H1 (cell line): ENCODE results near the gene PORCN. TPM values are rescaled to one million over a fixed set of nuclear protein-coding genes. Genes with fewer than 3 reads are reported as not detected.

Experiments
- CTCF ChIA-PET: fragments of 300-600 bp; sonication (Branson Sonifier 250); formaldehyde crosslinking; loops from one replicate; lab custom pipeline; 2021; ENCODE audit not compliant: partially characterized antibody; lab: Charles Lee
- POLR2A ChIA-PET: fragments of 300-600 bp; sonication (Branson Sonifier 250); formaldehyde crosslinking; loops from one replicate; lab custom pipeline; 2021; ENCODE audit warnings: inconsistent platforms; ENCODE audit not compliant: partially characterized antibody; lab: Charles Lee
- DNase-seq, 2 experiments: peaks; one replicate each; pipeline versions ENCODE4 v3.0.0 to v3.0.0-alpha.2; 2010 to 2022; ENCODE audit warnings: low spot score in 2 of 2, low read depth in 1 of 2, mixed read lengths in 1 of 2
- FAIRE-seq: peaks from 2 replicates; lab custom pipeline; 2011; peaks lifted over from hg19 to GRCh38; lab: Jason Lieb, UNC
- H2AFZ ChIP-seq: 2 replicates; pipeline ENCODE4 v1.8.1; 2012; ENCODE audit warnings: low read length, inconsistent platforms
- H2AK5ac ChIP-seq: 2 replicates; pipeline ENCODE4 v1.6.1; 2013; ENCODE audit warnings: low read depth, low read length
- H2BK120ac ChIP-seq: replicated peaks from 2 replicates; pipeline ENCODE3; 2013; ENCODE audit warnings: low read depth, low read length, inconsistent platforms
- H2BK12ac ChIP-seq: 2 replicates; pipeline ENCODE4 v1.6.1; 2013; ENCODE audit warnings: low read depth, low read length
- H2BK15ac ChIP-seq: 2 replicates; pipeline ENCODE4 v1.6.1; 2013; ENCODE audit warnings: low read length
- H2BK20ac ChIP-seq: 2 replicates; pipeline ENCODE4 v1.6.1; 2013; ENCODE audit warnings: low read length
- H2BK5ac ChIP-seq: 2 replicates; pipeline ENCODE4 v1.6.1; 2013; ENCODE audit warnings: low read depth, low read length
- H3K14ac ChIP-seq: 2 replicates; pipeline ENCODE4 v1.6.1; 2013; ENCODE audit warnings: inconsistent platforms; ENCODE audit not compliant: insufficient read length
- H3K18ac ChIP-seq: 2 replicates; pipeline ENCODE4 v1.6.1; 2013; ENCODE audit warnings: low read length; ENCODE audit errors: extremely low read depth
- H3K23ac ChIP-seq: 2 replicates; pipeline ENCODE4 v1.6.1; 2013; ENCODE audit warnings: inconsistent platforms; ENCODE audit not compliant: insufficient read length
- H3K23me2 ChIP-seq: 2 replicates; pipeline ENCODE4 v1.6.1; 2013; ENCODE audit warnings: low read depth, low read length
- H3K27ac ChIP-seq: 2 replicates; pipeline ENCODE4 v1.6.1; 2011; ENCODE audit warnings: low read depth, low read length, inconsistent platforms
- H3K27me3 ChIP-seq, 4 experiments: replicated peaks in 1 of 4; 1 replicate in 1 of 4; 2 replicates in 3 of 4; pipeline versions ENCODE4 v1.6.1 to v1.8.1; 2011 to 2013; ENCODE audit warnings: low read length in 3 of 4, mild to moderate bottlenecking in 3 of 4, inconsistent platforms in 2 of 4, mixed read lengths in 2 of 4, moderate library complexity in 1 of 4; ENCODE audit not compliant: control insufficient read depth in 3 of 4, insufficient read depth in 3 of 4; ENCODE audit errors: extremely low read depth in 1 of 4
- H3K36me3 ChIP-seq, 4 experiments: 2 replicates each; pipeline versions ENCODE4 v1.6.1 to v1.8.1; 2011 to 2013; ENCODE audit warnings: mild to moderate bottlenecking in 4 of 4, low read length in 3 of 4, moderate library complexity in 2 of 4, control low read depth in 1 of 4, inconsistent platforms in 1 of 4; ENCODE audit not compliant: insufficient read depth in 4 of 4, control insufficient read depth in 2 of 4
- H3K4ac ChIP-seq: replicated peaks from 2 replicates; pipeline ENCODE3; 2013; ENCODE audit warnings: low read length, low read depth, mixed read lengths, inconsistent platforms; ENCODE audit not compliant: insufficient read length
- H3K4me1 ChIP-seq, 4 experiments: replicated peaks in 1 of 4; 1 replicate in 1 of 4; 2 replicates in 3 of 4; pipeline versions ENCODE4 v1.6.1 to v1.8.1; 2011 to 2013; ENCODE audit warnings: low read length in 3 of 4, inconsistent platforms in 2 of 4, mixed read lengths in 1 of 4; ENCODE audit not compliant: insufficient read depth in 4 of 4, control insufficient read depth in 3 of 4
- H3K4me2 ChIP-seq, 2 experiments: 2 replicates each; pipeline versions ENCODE4 v1.6.1 to v1.8.1; 2011 to 2013; ENCODE audit warnings: low read depth in 2 of 2, low read length in 2 of 2, control low read depth in 1 of 2, inconsistent platforms in 1 of 2, mild to moderate bottlenecking in 1 of 2; ENCODE audit not compliant: insufficient read depth in 1 of 2
- H3K4me3 ChIP-seq, 4 experiments: fragments of 200-600, 300-600 bp in 1 of 4; sonication (generic), shearing (Covaris generic), sonication (Bioruptor Twin) in 1 of 4; 2 replicates each; pipeline versions ENCODE4 v1.5.1 to v1.8.1; 2011 to 2016; ENCODE audit warnings: low read length in 4 of 4, low read depth in 3 of 4, control low read depth in 2 of 4, inconsistent platforms in 2 of 4, mild to moderate bottlenecking in 2 of 4, mixed read lengths in 1 of 4, moderate library complexity in 1 of 4; ENCODE audit not compliant: insufficient read depth in 2 of 4; ENCODE audit errors: extremely low read depth in 1 of 4
- H3K56ac ChIP-seq: replicated peaks from 2 replicates; pipeline ENCODE3; 2013; ENCODE audit warnings: low read depth, mild to moderate bottlenecking, mixed read lengths, low read length, inconsistent platforms; ENCODE audit not compliant: insufficient read length
- H3K79me1 ChIP-seq: 2 replicates; pipeline ENCODE4 v1.6.1; 2013; ENCODE audit warnings: low read depth, low read length, control low read depth
- H3K79me2 ChIP-seq, 2 experiments: 2 replicates each; pipeline versions ENCODE4 v1.6.1 to v1.8.1; 2012 to 2013; ENCODE audit warnings: low read length in 2 of 2, mild to moderate bottlenecking in 2 of 2, inconsistent platforms in 1 of 2; ENCODE audit not compliant: insufficient read depth in 2 of 2, control insufficient read depth in 1 of 2
- H3K9ac ChIP-seq, 4 experiments: replicated peaks in 1 of 4; 1 replicate in 1 of 4; 2 replicates in 3 of 4; pipeline versions ENCODE4 v1.6.1 to v1.8.1; 2011 to 2013; ENCODE audit warnings: low read depth in 3 of 4, low read length in 3 of 4, control low read depth in 2 of 4, mild to moderate bottlenecking in 2 of 4, moderate library complexity in 2 of 4, inconsistent platforms in 1 of 4; ENCODE audit errors: extremely low read depth in 1 of 4
- H3K9me3 ChIP-seq, 2 experiments: 2 replicates each; pipeline versions ENCODE4 v1.6.1 to v1.8.1; 2012 to 2013; ENCODE audit warnings: mild to moderate bottlenecking in 2 of 2, moderate library complexity in 2 of 2, control low read depth in 1 of 2, inconsistent platforms in 1 of 2, low read depth in 1 of 2, low read length in 1 of 2, mixed read lengths in 1 of 2; ENCODE audit not compliant: insufficient read depth in 2 of 2
- H4K20me1 ChIP-seq, 2 experiments: replicated peaks in 1 of 2; 2 replicates each; pipeline versions ENCODE3 to v1.8.1; 2011 to 2013; ENCODE audit warnings: inconsistent platforms in 2 of 2, low read length in 2 of 2, mild to moderate bottlenecking in 1 of 2; ENCODE audit not compliant: insufficient read depth in 2 of 2, control insufficient read depth in 1 of 2
- H4K5ac ChIP-seq: 2 replicates; pipeline ENCODE4 v1.6.1; 2013; ENCODE audit warnings: low read length, low read depth, mixed read lengths, inconsistent platforms; ENCODE audit not compliant: insufficient read length
- H4K8ac ChIP-seq: 2 replicates; pipeline ENCODE4 v1.8.0; 2013; ENCODE audit warnings: mild to moderate bottlenecking, moderate library complexity, low read length, inconsistent platforms; ENCODE audit not compliant: insufficient read depth; ENCODE audit errors: extremely low read depth
- H4K91ac ChIP-seq: replicated peaks from 2 replicates; pipeline ENCODE3; 2013; ENCODE audit warnings: low read length, mixed read lengths, inconsistent platforms; ENCODE audit not compliant: insufficient read length
- KDM4A ChIP-seq: IDR thresholded peaks from one replicate; pipeline ENCODE4 v1.7.1; 2012; ENCODE audit warnings: low read depth, mild to moderate bottlenecking, moderate library complexity, low read length, inconsistent platforms; ENCODE audit not compliant: severe bottlenecking
- KDM5A ChIP-seq: fragments of 200-600 bp; IDR thresholded peaks from 2 replicates; pipeline ENCODE4 v1.7.1; 2012; ENCODE audit warnings: mild to moderate bottlenecking, low read length, inconsistent platforms, mixed read lengths
- SIRT6 ChIP-seq: IDR thresholded peaks from one replicate; pipeline ENCODE4 v1.7.1; 2012; ENCODE audit warnings: low read length, inconsistent platforms
- TBP ChIP-seq: IDR thresholded peaks from 2 replicates; pipeline ENCODE4 v1.6.1; 2011; ENCODE audit warnings: low read depth, low read length, improper control_type of control experiment
- YY1 ChIP-seq: IDR thresholded peaks from 2 replicates; pipeline ENCODE4 v1.6.1; 2011; ENCODE audit warnings: low read depth, mild to moderate bottlenecking, low read length
- ZNF274 ChIP-seq: IDR thresholded peaks from 2 replicates; pipeline ENCODE4 v1.7.0; 2012; ENCODE audit warnings: low read length, borderline replicate concordance; ENCODE audit errors: extremely low read depth
- WGBS, 2 experiments: shearing (Covaris generic) in 1 of 2; methylation state at CpG; one replicate each; pipeline versions ENCODE4 v1.1.6 to v1.1.7; 2013 to 2015; ENCODE audit warnings: low lambda C conversion rate in 2 of 2, mixed read lengths in 2 of 2, inconsistent platforms in 1 of 2, low coverage in 1 of 2, missing lambda C conversion rate in 1 of 2; ENCODE audit not compliant: insufficient replicate concordance in 2 of 2, insufficient coverage in 1 of 2, insufficient read length in 1 of 2; ENCODE audit errors: extremely low coverage in 1 of 2, missing lambda C conversion rate in 1 of 2; 5-methylcytosine and 5-hydroxymethylcytosine counted together
- polyA plus RNA-seq, 7 experiments: library from polyadenylated mRNA; depleted of rRNA in 3 of 7; stranded (reverse) in 5 of 7; unstranded in 2 of 7; fragments of >200 nt in 5 of 7; fragments of 200-250 nt in 2 of 7; gene quantifications; 1 replicate in 5 of 7; 2 replicates in 1 of 7; 4 replicates in 1 of 7; pipeline versions ENCODE4 v1.2.1 to v1.2.3, GENCODE V29; 2011 to 2013; ENCODE audit warnings: missing spikeins in 2 of 7, mixed read lengths in 2 of 7
- total RNA-seq: library from RNA; stranded (reverse); fragmentation: NEBNext Ultra II Directional; extraction: Animal tissue kit (Norgen Biotek cat#: 25700); gene quantifications from 2 replicates; pipeline ENCODE4 v1.2.1, GENCODE V29; 2021

The PORCN gene
- total and polyA plus RNA-seq, 2 of the 8 experiments (the other 6 are each of a cell fraction or from before 2014, with no cell fraction given), result 14.6 to 34.1 TPM

DNA sequence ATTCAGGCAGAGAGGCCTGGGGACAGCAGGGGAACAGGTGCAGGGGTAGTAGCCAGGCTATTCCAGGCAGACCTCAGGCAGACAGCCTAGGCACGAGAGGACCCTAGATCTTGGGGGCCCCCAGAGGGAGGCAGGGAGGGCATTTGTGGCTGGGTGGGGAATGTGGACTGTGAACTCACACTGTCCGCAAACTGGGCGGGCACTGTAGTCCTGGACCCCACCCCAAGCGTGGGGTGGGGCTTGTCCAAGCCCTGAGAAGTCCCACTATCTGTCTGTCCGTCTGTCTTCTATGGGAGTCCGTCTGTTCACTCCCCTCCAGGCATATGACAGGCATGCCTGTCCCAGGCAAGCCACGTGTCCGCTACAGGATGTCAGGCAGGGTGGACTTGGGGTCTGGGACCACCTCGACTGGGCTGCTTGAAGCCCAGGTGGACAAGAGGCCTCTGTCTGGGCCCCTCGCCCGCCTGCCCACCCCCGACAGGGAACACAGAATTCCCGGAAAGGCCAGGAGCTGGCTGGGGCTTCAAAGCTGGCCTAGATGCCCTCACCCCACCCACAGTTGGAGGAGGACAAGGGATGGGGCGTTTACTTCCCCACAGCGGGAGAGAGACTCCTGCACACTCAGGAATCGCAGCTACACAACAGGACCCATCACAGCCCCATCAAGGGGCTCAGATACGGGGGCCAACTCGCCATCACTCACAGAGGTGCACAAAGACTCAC lies 38.5 kb upstream of the PORCN start, which contains the start of gene SLC38A5:
TSS of gene SLC38A5 (minus strand) at position 151 of the 723 bp plus-strand sequence. CDS start 2,336 bp downstream, outside the sequence.
- Histone ChIP-seq H3K27me3 (no peaks in the 10 kb centered on the region), H3K9ac (peak within 1 kb of the TSS in 1 of 4 experiments; percentile 57; a peak in 2 of 7 replicates), H4K5ac (no peak within 1 kb of the TSS), H3K9me3 (no peaks in the 10 kb centered on the region), H3K27ac (no peak within 1 kb of the TSS), H2BK15ac (no peak within 1 kb of the TSS), H3K79me1 (no peaks in the 10 kb centered on the region), H3K4me2 (peak within 1 kb of the TSS; percentile 68 to 90), H2AFZ (0 out of 2 replicates have a peak within 1 kb of the TSS, but pooled peaks have one; percentile 59), H3K4me1 (peaks cover 10 to 20% (median 14%) of the 10 kb centered on the region in 4 experiments), H3K23ac (no peak within 1 kb of the TSS), H3K14ac (no peak within 1 kb of the TSS), H3K4ac (no peak within 1 kb of the TSS), H3K4me3 (peak within 1 kb of the TSS; percentile 51 to 90 (median 70)), H3K23me2 (no peaks in the 10 kb centered on the region), H3K36me3 (peaks cover 0 to 3% (median 0%) of the 10 kb centered on the region in 4 experiments; a peak in 2 of 8 replicates), H3K56ac (no peak within 1 kb of the TSS), H4K91ac (no peak within 1 kb of the TSS), H2BK12ac (no peak within 1 kb of the TSS), H2BK5ac (no peak within 1 kb of the TSS; the same call in 1 of the 2 replicates), H4K8ac (no peak within 1 kb of the TSS), H2BK120ac (no peak within 1 kb of the TSS), H4K20me1 (no peaks in the 10 kb centered on the region), H3K79me2 (peaks cover 0 to 6% of the 10 kb centered on the region in 2 experiments; a peak in 1 of 4 replicates), H2BK20ac (no peak within 1 kb of the TSS), H3K18ac (no peak within 1 kb of the TSS; the same call in 1 of the 2 replicates), H2AK5ac (peak within 1 kb of the TSS; percentile 82; the same call in 1 of the 2 replicates)
- ChIA-PET POLR2A (no interaction called here), CTCF (interaction anchor here (6.2 kb wide), 1 partner anchor 23 kb away, joined by 32 read pairs; no protein-coding TSS in a partner anchor)
- FAIRE-seq, result no peak
- no peak for DNase-seq
- 78% methylated on average over 11 of the region's 18 CpGs; no CpG with 5 or more reads in 1 of the 2 experiments for WGBS, 2 experiments
- TF ChIP-seq SIRT6 (no peak), YY1 (no peak), TBP (no peak), ZNF274 (no peak), KDM5A (no peak), KDM4A (no peak)
